ENCODE data around the gene SCO1. TPM values are rescaled to one million over a fixed set of nuclear protein-coding genes. Genes with fewer than 3 reads are reported as not detected.

Gene SCO1
- total RNA-seq, 2 donors from 2014 or later, result 43.3 to 43.9 TPM

DNA sequence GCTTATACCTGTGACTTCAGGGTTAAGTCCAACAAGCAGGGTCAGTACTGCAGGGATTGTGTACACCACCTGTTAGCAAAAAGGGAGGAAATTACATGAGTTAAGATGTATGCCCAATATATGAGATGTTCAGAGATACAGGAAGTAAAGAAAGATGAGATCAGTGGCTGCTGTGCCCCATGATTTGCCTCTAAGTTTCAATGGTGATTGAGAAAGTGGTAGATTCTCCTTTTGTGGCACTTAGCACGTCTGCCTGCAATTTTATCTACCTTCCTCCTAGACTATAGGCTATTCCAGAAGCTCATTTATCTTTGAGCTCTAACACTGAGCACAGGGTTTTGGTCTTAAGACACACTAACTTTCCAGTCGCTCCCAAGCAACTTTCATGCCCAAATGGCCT, 28.9 kb upstream of the SCO1 start:
- Histone ChIP-seq H3K27ac (ENCODE audit: low read depth, low read length) (no peak overlapping the region), H3K4me1 (ENCODE audit: control insufficient read depth, insufficient read depth, low read length) (no peaks in the 10 kb centered on the region), H3K4me3 (ENCODE audit: low read length) (no peak overlapping the region), H3K9me3 (ENCODE audit: control insufficient read depth, low read length) (no peaks in the 10 kb centered on the region), H3K9ac (ENCODE audit: extremely low read depth, low read length, poor library complexity, severe bottlenecking) (no peak overlapping the region), H3K27me3 (ENCODE audit: control insufficient read depth, insufficient read depth, low read length, poor library complexity, severe bottlenecking) (no peaks in the 10 kb centered on the region), H3K36me3 (ENCODE audit: control insufficient read depth, insufficient read depth, low read length) (no peaks in the 10 kb centered on the region)
- Mint-ChIP-seq H3K4me1 (peaks cover 4% of the 10 kb centered on the region), H3K27ac (no peak overlapping the region), H3K27me3 (ENCODE audit: insufficient read depth) (no peaks in the 10 kb centered on the region), H3K4me3 (no peak overlapping the region), H3K36me3 (ENCODE audit: low read depth) (peaks cover 9% of the 10 kb centered on the region), H3K9me3 (no peaks in the 10 kb centered on the region)
- no peak for DNase-seq
- WGBS, 2 experiments (ENCODE audit: insufficient coverage in 1 of 2, insufficient read length in 1 of 2), result 33 to 75% methylated on average over 1 to 2 of the region's 2 CpGs
- TF ChIP-seq, protein P1, sequence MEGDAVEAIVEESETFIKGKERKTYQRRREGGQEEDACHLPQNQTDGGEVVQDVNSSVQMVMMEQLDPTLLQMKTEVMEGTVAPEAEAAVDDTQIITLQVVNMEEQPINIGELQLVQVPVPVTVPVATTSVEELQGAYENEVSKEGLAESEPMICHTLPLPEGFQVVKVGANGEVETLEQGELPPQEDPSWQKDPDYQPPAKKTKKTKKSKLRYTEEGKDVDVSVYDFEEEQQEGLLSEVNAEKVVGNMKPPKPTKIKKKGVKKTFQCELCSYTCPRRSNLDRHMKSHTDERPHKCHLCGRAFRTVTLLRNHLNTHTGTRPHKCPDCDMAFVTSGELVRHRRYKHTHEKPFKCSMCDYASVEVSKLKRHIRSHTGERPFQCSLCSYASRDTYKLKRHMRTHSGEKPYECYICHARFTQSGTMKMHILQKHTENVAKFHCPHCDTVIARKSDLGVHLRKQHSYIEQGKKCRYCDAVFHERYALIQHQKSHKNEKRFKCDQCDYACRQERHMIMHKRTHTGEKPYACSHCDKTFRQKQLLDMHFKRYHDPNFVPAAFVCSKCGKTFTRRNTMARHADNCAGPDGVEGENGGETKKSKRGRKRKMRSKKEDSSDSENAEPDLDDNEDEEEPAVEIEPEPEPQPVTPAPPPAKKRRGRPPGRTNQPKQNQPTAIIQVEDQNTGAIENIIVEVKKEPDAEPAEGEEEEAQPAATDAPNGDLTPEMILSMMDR (conservative IDR thresholded peaks at IDR 0.05), result no peak

DNA sequence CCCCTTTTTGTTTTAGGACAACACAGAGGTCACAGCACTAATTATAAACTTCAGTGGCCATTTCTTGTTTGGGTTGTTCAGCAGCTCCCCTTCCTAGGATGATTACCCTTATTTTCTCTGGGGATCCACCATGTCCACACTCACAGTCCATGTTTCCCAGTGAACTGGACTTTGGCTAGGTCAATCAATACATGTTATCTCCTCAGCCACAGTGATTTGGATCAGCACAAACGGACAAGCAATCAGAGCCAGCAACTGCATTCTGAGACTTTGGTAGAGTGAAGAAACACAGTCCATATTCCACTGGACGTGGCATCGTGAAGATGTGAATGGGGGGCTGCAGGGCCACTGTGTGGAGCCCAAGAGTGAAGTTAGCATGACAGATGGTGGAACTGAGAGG, 27.9 kb upstream of the SCO1 start:
- Histone ChIP-seq H3K9me3 (ENCODE audit: control insufficient read depth, low read length) (no peaks in the 10 kb centered on the region), H3K4me3 (ENCODE audit: low read length) (no peak overlapping the region), H3K27ac (ENCODE audit: low read depth, low read length) (no peak overlapping the region), H3K9ac (ENCODE audit: extremely low read depth, low read length, poor library complexity, severe bottlenecking) (no peak overlapping the region), H3K4me1 (ENCODE audit: control insufficient read depth, insufficient read depth, low read length) (no peaks in the 10 kb centered on the region), H3K27me3 (ENCODE audit: control insufficient read depth, insufficient read depth, low read length, poor library complexity, severe bottlenecking) (no peaks in the 10 kb centered on the region), H3K36me3 (ENCODE audit: control insufficient read depth, insufficient read depth, low read length) (no peaks in the 10 kb centered on the region)
- Mint-ChIP-seq H3K4me3 (no peak overlapping the region), H3K27ac (no peak overlapping the region), H3K36me3 (ENCODE audit: low read depth) (peaks cover 9% of the 10 kb centered on the region), H3K9me3 (no peaks in the 10 kb centered on the region), H3K27me3 (ENCODE audit: insufficient read depth) (no peaks in the 10 kb centered on the region), H3K4me1 (no peaks in the 10 kb centered on the region)
- WGBS, 2 experiments (ENCODE audit: insufficient coverage in 1 of 2, insufficient read length in 1 of 2), result 87 to 100% methylated on average over 2 to 3 of the region's 3 CpGs
- TF ChIP-seq, protein P1 (conservative IDR thresholded peaks at IDR 0.05), result no peak
- DNase-seq, result no peak

DNA sequence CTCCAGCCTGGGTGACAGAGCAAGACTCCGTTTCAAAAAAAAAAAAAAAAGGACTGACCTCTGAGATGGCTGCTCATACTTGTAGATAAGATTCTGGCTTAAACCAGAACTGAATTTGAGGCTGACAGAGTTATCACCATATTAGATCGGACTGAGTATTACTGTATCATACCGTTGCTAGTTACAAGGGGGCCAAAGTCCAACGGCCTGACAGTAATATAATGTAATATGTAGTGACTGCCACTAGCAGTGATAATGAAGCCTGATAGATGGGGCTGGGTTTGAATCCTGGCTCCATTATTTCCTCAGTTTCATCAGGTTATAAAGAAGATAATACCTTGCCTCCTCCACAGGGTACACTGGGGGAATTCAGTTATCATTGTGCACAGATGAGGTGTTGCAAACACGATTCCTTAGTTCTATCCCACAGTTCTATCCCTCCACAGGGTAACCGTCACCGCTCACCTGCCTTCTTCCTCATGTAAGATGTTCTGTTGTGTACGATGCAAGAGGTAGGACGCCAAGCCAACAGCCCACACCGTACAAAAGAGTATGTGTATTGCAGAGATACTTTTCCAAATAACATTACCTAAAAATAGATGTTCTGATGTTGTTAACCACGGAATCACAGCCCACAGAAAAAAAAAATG, 27.3 kb upstream of the SCO1 start:
- no peak overlapping the region for H3K27ac Mint-ChIP-seq

More for the DNA sequence above, 27.3 kb upstream of the SCO1 start:
- no peaks in the 10 kb centered on the region for H3K36me3 ChIP-seq (ENCODE audit: control insufficient read depth, insufficient read depth, low read length)
- H3K27me3 ChIP-seq (ENCODE audit: control insufficient read depth, insufficient read depth, low read length, poor library complexity, severe bottlenecking), result no peaks in the 10 kb centered on the region
- H3K9me3 ChIP-seq (ENCODE audit: control insufficient read depth, low read length), result no peaks in the 10 kb centered on the region
- no peak for DNase-seq
- H3K9ac ChIP-seq (ENCODE audit: extremely low read depth, low read length, poor library complexity, severe bottlenecking), result no peak overlapping the region
- TF ChIP-seq, protein P1 (conservative IDR thresholded peaks at IDR 0.05), result no peak
- no peaks in the 10 kb centered on the region for H3K4me1 ChIP-seq (ENCODE audit: control insufficient read depth, insufficient read depth, low read length)
- WGBS, 2 experiments (ENCODE audit: insufficient coverage in 1 of 2, insufficient read length in 1 of 2), result 94 to 96% methylated on average over 2 to 9 of the region's 11 CpGs
- Mint-ChIP-seq H3K9me3 (no peaks in the 10 kb centered on the region), H3K4me1 (no peaks in the 10 kb centered on the region), H3K4me3 (no peak overlapping the region), H3K27me3 (ENCODE audit: insufficient read depth) (no peaks in the 10 kb centered on the region), H3K36me3 (ENCODE audit: low read depth) (peaks cover 9% of the 10 kb centered on the region)
- no peak overlapping the region for H3K27ac ChIP-seq (ENCODE audit: low read depth, low read length)
- no peak overlapping the region for H3K4me3 ChIP-seq (ENCODE audit: low read length)
